GM12872 (cell line): ENCODE results near the gene MT1F.

ENCODE experiments used
- CTCF ChIP-seq: IDR thresholded peaks from 3 replicates; pipeline ENCODE4 v1.5.1; 2011; ENCODE audit warnings: low read depth, mild to moderate bottlenecking, low read length, moderate library complexity; ENCODE audit not compliant: insufficient read depth

Gene MT1F

GRCh38 chr16:56641166-56641565 lies 16.6 kb upstream of the MT1F start:
- TF ChIP-seq CTCF = no peak

GRCh38 chr16:56643080-56643778 lies 14.5 kb upstream of the MT1F start:
- peak; percentile 20; the same call in 1 of the 3 replicates for TF ChIP-seq CTCF

- TF ChIP-seq CTCF = no peak
These were observed 13.9 kb upstream of the MT1F start for GRCh38 chr16:56643833-56644232.

GRCh38 chr16:56645311-56645710 lies 12.4 kb upstream of the MT1F start:
- no peak for TF ChIP-seq CTCF

- TF ChIP-seq CTCF = no peak
These were observed 11.9 kb upstream of the MT1F start for GRCh38 chr16:56645838-56646237.

GRCh38 chr16:56647641-56648431 lies 9.9 kb upstream of the MT1F start:
- TF ChIP-seq CTCF = no peak

- TF ChIP-seq CTCF = no peak
These were observed 8.5 kb upstream of the MT1F start for GRCh38 chr16:56649271-56649670.
